Measurements from ENCODE around the gene HOXB4. TPM values are rescaled to one million over a fixed set of nuclear protein-coding genes. Genes with fewer than 3 reads are reported as not detected.

HOXB4 gene
- total RNA-seq, 1 donor from 2014 or later, result 5.8 TPM

- DNase-seq (no peak), ATAC-seq (no peak)
These were observed 48.5 kb downstream of the HOXB4 start for GRCh38 chr17:48529683-48530009.

DNA sequence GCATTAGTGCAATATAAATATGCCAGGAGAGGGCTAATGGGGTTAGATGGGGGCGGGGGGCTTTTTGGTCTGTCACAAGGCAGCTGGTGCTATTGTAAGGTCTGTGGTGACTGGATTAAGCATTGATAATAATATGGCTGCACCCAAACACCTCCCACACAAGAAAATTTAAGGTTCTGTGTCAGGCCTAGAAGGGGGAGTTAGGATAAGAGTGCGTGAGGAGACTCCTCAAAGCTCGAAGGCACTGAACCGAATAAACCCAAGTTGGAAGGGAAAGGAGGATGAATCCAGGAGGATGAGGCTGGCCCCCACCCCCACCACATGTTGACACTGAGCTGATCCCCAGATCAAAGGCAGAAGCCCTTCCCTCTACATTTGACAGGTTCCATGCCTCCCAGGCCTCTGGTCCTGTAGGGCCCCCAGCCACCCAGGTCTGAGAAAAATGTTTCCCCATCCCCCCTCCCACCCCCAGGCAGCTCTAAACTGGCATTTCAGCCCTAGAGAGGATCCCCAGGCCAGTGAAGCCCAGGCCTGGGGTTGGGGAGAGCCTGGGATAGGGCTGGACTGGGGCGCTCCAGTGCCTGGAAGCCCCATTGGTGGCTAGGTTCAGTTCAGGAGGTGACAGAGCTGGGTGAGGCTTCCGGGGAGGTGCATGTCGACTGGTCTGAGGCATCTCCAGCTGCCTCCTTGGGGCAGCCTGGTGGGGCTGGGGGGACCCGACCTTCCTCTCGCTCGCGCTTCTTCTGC, 49.0 kb downstream of the HOXB4 start:
- Histone ChIP-seq H3K4me3 (no peak overlapping the region), H3K4me1 (no peaks in the 10 kb centered on the region), H3K27ac (no peak overlapping the region), H3K27me3 (ENCODE audit: low read depth) (peaks cover 51% of the 10 kb centered on the region), H3K36me3 (no peaks in the 10 kb centered on the region), H3K9me3 (no peaks in the 10 kb centered on the region)
- TF ChIP-seq, protein P1, sequence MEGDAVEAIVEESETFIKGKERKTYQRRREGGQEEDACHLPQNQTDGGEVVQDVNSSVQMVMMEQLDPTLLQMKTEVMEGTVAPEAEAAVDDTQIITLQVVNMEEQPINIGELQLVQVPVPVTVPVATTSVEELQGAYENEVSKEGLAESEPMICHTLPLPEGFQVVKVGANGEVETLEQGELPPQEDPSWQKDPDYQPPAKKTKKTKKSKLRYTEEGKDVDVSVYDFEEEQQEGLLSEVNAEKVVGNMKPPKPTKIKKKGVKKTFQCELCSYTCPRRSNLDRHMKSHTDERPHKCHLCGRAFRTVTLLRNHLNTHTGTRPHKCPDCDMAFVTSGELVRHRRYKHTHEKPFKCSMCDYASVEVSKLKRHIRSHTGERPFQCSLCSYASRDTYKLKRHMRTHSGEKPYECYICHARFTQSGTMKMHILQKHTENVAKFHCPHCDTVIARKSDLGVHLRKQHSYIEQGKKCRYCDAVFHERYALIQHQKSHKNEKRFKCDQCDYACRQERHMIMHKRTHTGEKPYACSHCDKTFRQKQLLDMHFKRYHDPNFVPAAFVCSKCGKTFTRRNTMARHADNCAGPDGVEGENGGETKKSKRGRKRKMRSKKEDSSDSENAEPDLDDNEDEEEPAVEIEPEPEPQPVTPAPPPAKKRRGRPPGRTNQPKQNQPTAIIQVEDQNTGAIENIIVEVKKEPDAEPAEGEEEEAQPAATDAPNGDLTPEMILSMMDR (IDR thresholded peaks at IDR 0.05), result no peak
- no peak for ATAC-seq
- DNase-seq, result no peak
- intact Hi-C loops (cut with DNase I), result no loop called here

More at GRCh38 chr17:48529683-48530009, 48.5 kb downstream of the HOXB4 start:
- TF ChIP-seq, protein P1 (IDR thresholded peaks at IDR 0.05), result no peak
- Histone ChIP-seq H3K27me3 (ENCODE audit: low read depth) (peaks cover 46% of the 10 kb centered on the region), H3K4me3 (no peak overlapping the region), H3K4me1 (no peaks in the 10 kb centered on the region), H3K27ac (no peak overlapping the region), H3K9me3 (no peaks in the 10 kb centered on the region), H3K36me3 (no peaks in the 10 kb centered on the region)
- intact Hi-C loops (cut with DNase I), result no loop called here

- H3K4me3 ChIP-seq, result no peak overlapping the region
- no peaks in the 10 kb centered on the region for H3K9me3 ChIP-seq
- peaks cover 55% of the 10 kb centered on the region for H3K27me3 ChIP-seq (ENCODE audit: low read depth)
- no peak for ATAC-seq
- intact Hi-C loops (cut with DNase I), result no loop called here
- no peak overlapping the region for H3K27ac ChIP-seq
- TF ChIP-seq, protein P1 (IDR thresholded peaks at IDR 0.05), result no peak
- DNase-seq, result no peak
- H3K4me1 ChIP-seq, result no peaks in the 10 kb centered on the region
- no peaks in the 10 kb centered on the region for H3K36me3 ChIP-seq
These were observed 49.8 kb downstream of the HOXB4 start for GRCh38 chr17:48528153-48528935.

DNA sequence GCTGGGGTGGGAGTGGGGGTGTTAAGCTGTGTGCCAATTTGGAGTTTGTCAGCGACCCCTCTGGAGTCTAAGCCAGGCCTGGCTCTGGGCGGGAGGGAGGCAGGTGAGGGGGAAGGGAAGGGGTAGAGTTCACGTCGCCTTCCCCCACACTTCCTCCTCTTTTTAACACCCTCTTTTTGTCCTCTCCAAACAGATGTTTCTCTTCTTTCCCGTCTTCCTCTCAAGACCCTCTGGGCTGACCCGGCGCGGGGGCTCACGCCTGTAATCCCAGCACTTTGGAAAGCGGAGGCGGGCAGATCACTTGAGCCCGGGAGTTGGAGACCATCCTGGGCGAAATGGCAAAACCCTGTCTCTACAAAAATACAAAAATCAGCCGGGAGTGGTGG, 50.6 kb downstream of the HOXB4 start:
- intact Hi-C loops (cut with DNase I), result no loop called here
- Histone ChIP-seq H3K27ac (no peak overlapping the region), H3K4me3 (peak overlapping the region; percentile 25), H3K36me3 (no peaks in the 10 kb centered on the region), H3K9me3 (no peaks in the 10 kb centered on the region), H3K27me3 (ENCODE audit: low read depth) (peaks cover 55% of the 10 kb centered on the region), H3K4me1 (no peaks in the 10 kb centered on the region)
- DNase-seq, result no peak
- TF ChIP-seq, protein P1 (IDR thresholded peaks at IDR 0.05), result no peak
- ATAC-seq, result no peak

- DNase-seq (no peak), ATAC-seq (peak in 1 of 2 donors; percentile 25)
- Histone ChIP-seq H3K4me3 (peak overlapping the region; percentile 25), H3K27me3 (ENCODE audit: low read depth) (peaks cover 55% of the 10 kb centered on the region), H3K27ac (no peak overlapping the region), H3K4me1 (peaks cover 4% of the 10 kb centered on the region), H3K36me3 (no peaks in the 10 kb centered on the region), H3K9me3 (no peaks in the 10 kb centered on the region)
- TF ChIP-seq, protein P1 (IDR thresholded peaks at IDR 0.05), result no peak
- intact Hi-C loops (cut with DNase I), result no loop called here
These were observed 51.3 kb downstream of the HOXB4 start for GRCh38 chr17:48526608-48527546.
